Activated naive CD4-positive, alpha-beta T cell treated with Interleukin-2 at 50 U/mL for 16 hours (primary cell): Measurements from ENCODE around the gene CAMTA1.
A peak's percentile ranks its signal among the peaks of the same experiment; 100 is the strongest.

Experiments
- DNase-seq: peaks from one replicate; pipeline ENCODE4 v3.0.0-alpha.2; 2020

The CAMTA1 gene

GRCh38 chr1:7613851-7614205 lies 828.6 kb downstream of the CAMTA1 start:
- DNase-seq = no peak

GRCh38 chr1:7614576-7615074 lies 829.4 kb downstream of the CAMTA1 start:
- no peak for DNase-seq

- DNase-seq = no peak
Observed at GRCh38 chr1:7615138-7615537, 829.9 kb downstream of the CAMTA1 start.

GRCh38 chr1:7616076-7616832 lies 831.0 kb downstream of the CAMTA1 start:
- peak; percentile 11 for DNase-seq

- no peak for DNase-seq
Observed at GRCh38 chr1:7616953-7617352, 831.7 kb downstream of the CAMTA1 start.

- DNase-seq = no peak
Observed at GRCh38 chr1:7617826-7618225, 832.6 kb downstream of the CAMTA1 start.

GRCh38 chr1:7620196-7620595 lies 834.9 kb downstream of the CAMTA1 start:
- no peak for DNase-seq

- no peak for DNase-seq
Observed at GRCh38 chr1:7621334-7622219, 836.3 kb downstream of the CAMTA1 start.

GRCh38 chr1:7623842-7624241 lies 838.6 kb downstream of the CAMTA1 start:
- DNase-seq = no peak

- no peak for DNase-seq
Observed at GRCh38 chr1:7624791-7625355, 839.6 kb downstream of the CAMTA1 start.

GRCh38 chr1:7625401-7625800 lies 840.1 kb downstream of the CAMTA1 start:
- DNase-seq = no peak

- no peak for DNase-seq
Observed at GRCh38 chr1:7628273-7628672, 843.0 kb downstream of the CAMTA1 start.

- no peak for DNase-seq
Observed at GRCh38 chr1:7629011-7629410, 843.8 kb downstream of the CAMTA1 start.

- no peak for DNase-seq
Observed at GRCh38 chr1:7629465-7630195, 844.4 kb downstream of the CAMTA1 start.

GRCh38 chr1:7630378-7630777 lies 845.1 kb downstream of the CAMTA1 start:
- DNase-seq = no peak

GRCh38 chr1:7632176-7632575 lies 846.9 kb downstream of the CAMTA1 start:
- DNase-seq = no peak

GRCh38 chr1:7632681-7633080 lies 847.4 kb downstream of the CAMTA1 start:
- no peak for DNase-seq

- no peak for DNase-seq
Observed at GRCh38 chr1:7633506-7634245, 848.4 kb downstream of the CAMTA1 start.

GRCh38 chr1:7634546-7635240 lies 849.4 kb downstream of the CAMTA1 start:
- DNase-seq = no peak

GRCh38 chr1:7636795-7637526 lies 851.7 kb downstream of the CAMTA1 start:
- DNase-seq = no peak

- DNase-seq = no peak
Observed at GRCh38 chr1:7638078-7638477, 852.8 kb downstream of the CAMTA1 start.
